WTC11 (cell line): Measurements from ENCODE around the gene STRA6.

ENCODE experiments used
- CTCF ChIP-seq: fragments of 200-600 bp; IDR thresholded peaks from 2 replicates; pipeline ENCODE4 v1.8.0; 2022; ENCODE audit warnings: antibody characterized with exemption
- ESRRA ChIP-seq: sonication (generic); formaldehyde crosslinking; IDR thresholded peaks from 2 replicates; pipeline ENCODE4 v1.8.1; 2022; ENCODE audit warnings: mild to moderate bottlenecking, missing genetic modification reagents, borderline replicate concordance
- HMGXB4 ChIP-seq: sonication (generic); formaldehyde crosslinking; IDR thresholded peaks from 2 replicates; pipeline ENCODE4 v1.8.1; 2023; ENCODE audit warnings: mild to moderate bottlenecking, moderate library complexity, missing genetic modification reagents
- KAT7 ChIP-seq: sonication (generic); formaldehyde crosslinking; IDR thresholded peaks from 2 replicates; pipeline ENCODE4 v1.8.1; 2023; ENCODE audit warnings: missing genetic modification reagents, mild to moderate bottlenecking, borderline replicate concordance
- MAX ChIP-seq: sonication (generic); formaldehyde crosslinking; IDR thresholded peaks from 2 replicates; pipeline ENCODE4 v1.8.0; 2022; ENCODE audit warnings: mild to moderate bottlenecking, missing genetic modification reagents
- USF1 ChIP-seq: sonication (generic); formaldehyde crosslinking; IDR thresholded peaks from 2 replicates; pipeline ENCODE4 v1.8.0; 2022; ENCODE audit warnings: mild to moderate bottlenecking, missing genetic modification reagents

GRCh38 chr15:74130849-74131627 is 71.5 kb downstream of the STRA6 start:
- TF ChIP-seq CTCF (no peak), KAT7 (no peak), MAX (no peak), ESRRA (no peak), USF1 (CRISPR knock-in tag) (no peak), HMGXB4 (CRISPR knock-in tag) (no peak)
